IPS-15b (cell line): ENCODE results near the gene KRCC1.
"Not testable (repeated sequence)": the region's sequence is repeated elsewhere in the genome, so short reads cannot be mapped to it uniquely, and the experiment has no call there.

ENCODE experiments used
- H3K27me3 ChIP-seq: one replicate; pipeline ENCODE4 v1.6.1; 2013; ENCODE audit warnings: low read length; ENCODE audit not compliant: control insufficient read depth, insufficient read depth
- H3K36me3 ChIP-seq: one replicate; pipeline ENCODE4 v1.6.1; 2013; ENCODE audit warnings: low read length; ENCODE audit not compliant: control insufficient read depth, insufficient read depth
- H3K4me1 ChIP-seq: one replicate; pipeline ENCODE4 v1.6.1; 2013; ENCODE audit warnings: mild to moderate bottlenecking, low read length; ENCODE audit not compliant: control insufficient read depth, insufficient read depth
- H3K4me3 ChIP-seq: one replicate; pipeline ENCODE4 v1.5.1; 2013; ENCODE audit warnings: low read depth, low read length
- H3K9ac ChIP-seq: one replicate; pipeline ENCODE4 v1.6.1; 2013; ENCODE audit warnings: low read depth, mild to moderate bottlenecking, low read length
- H3K9me3 ChIP-seq: one replicate; pipeline ENCODE4 v1.6.1; 2013; ENCODE audit warnings: mild to moderate bottlenecking, low read length; ENCODE audit not compliant: control insufficient read depth, insufficient read depth

Gene KRCC1

GRCh38 chr2:87987473-87987872 lies 68.1 kb downstream of the KRCC1 start:
- H3K4me1 ChIP-seq, H3K27me3 ChIP-seq, H3K9ac ChIP-seq, H3K36me3 ChIP-seq, H3K4me3 ChIP-seq, H3K9me3 ChIP-seq: not testable (repeated sequence)

- H3K4me3 ChIP-seq, H3K4me1 ChIP-seq, H3K27me3 ChIP-seq, H3K9ac ChIP-seq, H3K36me3 ChIP-seq, H3K9me3 ChIP-seq: not testable (repeated sequence)
Observed at GRCh38 chr2:87985902-87986301, 69.7 kb downstream of the KRCC1 start.

DNA sequence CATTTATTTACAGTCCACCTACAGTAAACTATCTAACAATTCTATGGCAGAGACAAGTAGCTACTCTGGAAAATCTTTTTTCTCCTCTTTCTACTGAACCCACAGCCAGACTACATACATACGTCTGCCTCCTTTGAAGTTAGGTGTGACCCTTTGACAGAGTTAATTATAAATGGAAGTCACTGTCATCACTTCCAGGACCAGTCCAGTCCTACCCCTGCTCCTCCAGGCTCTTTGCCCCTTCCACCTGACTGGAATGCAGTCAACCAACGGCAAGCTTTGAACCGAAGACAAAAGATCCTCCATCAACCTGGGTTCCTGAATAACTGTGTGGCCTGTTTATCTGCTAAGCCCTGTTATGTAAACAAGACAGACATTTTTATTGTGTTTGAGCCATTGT lies 74.4 kb downstream of the KRCC1 start:
- H3K9me3 ChIP-seq, H3K4me3 ChIP-seq, H3K36me3 ChIP-seq, H3K4me1 ChIP-seq, H3K27me3 ChIP-seq, H3K9ac ChIP-seq: not testable (repeated sequence)
